Bronchial epithelial cell (primary cell): ENCODE results near the gene TBX20. TPM values are rescaled to one million over a fixed set of nuclear protein-coding genes. Genes with fewer than 3 reads are reported as not detected.
"Not testable (repeated sequence)": the region's sequence is repeated elsewhere in the genome, so short reads cannot be mapped to it uniquely, and the experiment has no call there.

ENCODE experiments used
- DNase-seq: peaks from one replicate; pipeline ENCODE4 v3.0.0-alpha.2; 2010; ENCODE audit warnings: low read depth
- FAIRE-seq: peaks from 2 replicates; lab custom pipeline; 2011; peaks lifted over from hg19 to GRCh38; lab: Jason Lieb, UNC
- H3K27me3 ChIP-seq: 2 replicates; pipeline ENCODE4 v1.5.1; 2011; ENCODE audit warnings: low read length; ENCODE audit not compliant: control insufficient read depth, insufficient read depth
- H3K36me3 ChIP-seq: 2 replicates; pipeline ENCODE4 v1.5.1; 2011; ENCODE audit warnings: low read length; ENCODE audit not compliant: control insufficient read depth, insufficient read depth
- H3K4me3 ChIP-seq: 2 replicates; pipeline ENCODE4 v1.5.1; 2011; ENCODE audit warnings: mild to moderate bottlenecking, low read depth, low read length, control low read depth
- total RNA-seq: library from RNA; depleted of rRNA; stranded (reverse); fragments of >200 nt; gene quantifications from 2 replicates; pipeline ENCODE4 v1.2.1, GENCODE V29; 2014

The TBX20 gene
- total RNA-seq, 1 donor from 2014 or later, result under 0.01 TPM

DNA sequence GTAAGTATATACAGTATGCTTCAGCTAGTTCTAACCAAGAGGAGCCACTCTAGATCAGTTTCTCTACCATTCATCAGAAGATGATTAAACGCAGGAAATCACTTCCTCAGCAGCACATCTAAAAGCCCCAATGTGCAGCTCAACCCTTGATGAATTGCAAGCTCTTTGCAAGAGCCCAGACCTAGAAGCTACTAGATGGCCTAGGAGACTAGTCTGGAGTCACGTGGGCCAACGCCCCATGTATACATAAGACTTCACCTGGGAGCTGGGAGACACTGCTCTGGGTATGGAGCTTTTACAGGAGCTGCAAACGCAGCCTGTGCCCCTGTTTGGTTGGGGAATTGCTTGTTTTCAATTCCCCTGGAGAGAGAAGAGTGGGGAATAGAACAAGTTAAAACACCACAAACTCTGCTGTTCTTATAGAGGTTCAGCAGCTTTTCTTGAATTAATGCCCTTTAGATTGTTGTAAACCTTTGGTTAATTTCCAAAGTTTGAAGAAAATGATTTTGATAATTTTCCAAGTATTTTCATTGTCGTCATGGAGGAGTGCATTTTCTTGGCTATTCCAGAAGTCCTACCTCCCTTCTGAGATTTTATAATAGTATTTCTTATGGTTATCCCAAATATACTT, 69.9 kb downstream of the TBX20 start:
- not testable (repeated sequence) for H3K4me3 ChIP-seq, FAIRE-seq

DNA sequence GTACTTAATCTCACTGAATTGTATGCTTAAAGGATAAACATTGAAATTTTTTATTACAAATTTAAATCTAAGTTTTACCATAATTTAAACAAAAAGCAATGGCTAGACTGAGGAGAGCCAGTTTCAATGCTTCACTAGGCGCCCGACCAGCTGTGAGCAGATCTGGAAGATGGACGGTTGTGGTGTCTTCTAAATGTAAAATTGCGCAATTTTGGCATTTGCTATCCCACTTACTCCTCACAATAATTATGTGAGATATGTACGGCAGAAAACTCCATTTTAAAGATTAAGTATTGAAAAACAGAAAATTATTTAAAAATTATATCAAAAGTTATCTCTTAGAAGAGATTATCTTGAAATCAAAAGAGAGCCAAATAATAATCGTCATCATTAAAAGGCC, 73.2 kb downstream of the TBX20 start:
- FAIRE-seq, H3K27me3 ChIP-seq, DNase-seq, H3K36me3 ChIP-seq, H3K4me3 ChIP-seq: not testable (repeated sequence)

More for the DNA sequence above, 69.9 kb downstream of the TBX20 start:
- DNase-seq, H3K36me3 ChIP-seq, H3K27me3 ChIP-seq: not testable (repeated sequence)

DNA sequence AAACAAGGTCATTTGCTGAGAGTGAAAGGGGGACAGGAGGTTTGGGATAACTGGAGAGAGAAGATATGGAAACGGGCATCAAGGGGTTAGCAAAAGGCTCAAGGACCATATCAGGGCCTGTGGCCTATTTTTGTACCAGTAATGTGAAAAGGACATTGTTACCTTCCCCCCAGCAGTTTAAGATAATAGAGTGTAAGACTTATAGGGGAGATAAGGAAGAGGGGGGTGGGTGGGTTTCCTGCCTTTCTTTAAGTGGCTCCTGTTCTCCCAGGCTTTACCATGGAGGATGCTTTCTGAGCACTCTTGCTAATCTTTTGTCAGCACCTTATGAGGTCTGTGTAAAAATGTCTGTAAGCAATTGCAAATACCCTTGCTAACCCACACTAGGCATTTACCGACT, 80.7 kb downstream of the TBX20 start:
- FAIRE-seq, DNase-seq, H3K4me3 ChIP-seq, H3K36me3 ChIP-seq, H3K27me3 ChIP-seq: not testable (repeated sequence)

DNA sequence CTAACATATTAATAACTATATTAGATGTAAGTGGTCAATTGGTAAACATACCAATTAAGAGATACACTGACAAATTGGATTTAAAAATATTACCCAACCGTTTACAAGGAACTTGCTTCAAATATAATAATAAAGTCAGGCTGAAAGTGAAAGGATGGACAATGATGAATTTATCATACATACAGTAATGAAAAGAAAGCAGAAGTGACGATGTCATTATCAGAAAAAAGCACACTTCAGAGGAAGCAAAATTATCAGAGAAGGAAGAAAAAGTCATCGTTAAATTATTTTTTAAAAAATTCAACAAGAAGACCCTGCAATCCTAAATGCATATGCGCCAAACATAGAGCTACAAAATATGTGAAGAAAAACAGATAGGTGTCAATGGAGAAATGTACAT, 81.8 kb downstream of the TBX20 start:
- DNase-seq, H3K27me3 ChIP-seq, FAIRE-seq, H3K4me3 ChIP-seq, H3K36me3 ChIP-seq: not testable (repeated sequence)

DNA sequence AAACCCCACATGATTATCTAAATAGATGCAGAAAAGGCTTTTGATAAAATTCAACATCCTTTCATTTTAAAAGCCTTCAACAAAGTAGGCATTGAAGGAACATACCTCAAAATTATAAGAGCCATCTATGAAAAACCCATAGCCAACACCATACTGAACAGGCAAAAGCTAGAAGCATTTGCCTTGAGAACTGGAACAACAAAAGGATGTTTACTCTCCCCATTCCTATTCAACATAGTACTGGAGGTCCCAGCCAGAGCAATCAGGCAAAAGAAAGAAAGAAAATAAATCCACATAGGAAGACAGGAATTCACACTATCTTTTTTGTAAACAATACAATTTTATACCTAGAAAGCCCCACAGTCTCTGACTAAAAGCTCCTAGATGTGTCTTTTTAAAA, 86.2 kb downstream of the TBX20 start:
- not testable (repeated sequence) for H3K4me3 ChIP-seq, H3K36me3 ChIP-seq, DNase-seq, H3K27me3 ChIP-seq, FAIRE-seq

DNA sequence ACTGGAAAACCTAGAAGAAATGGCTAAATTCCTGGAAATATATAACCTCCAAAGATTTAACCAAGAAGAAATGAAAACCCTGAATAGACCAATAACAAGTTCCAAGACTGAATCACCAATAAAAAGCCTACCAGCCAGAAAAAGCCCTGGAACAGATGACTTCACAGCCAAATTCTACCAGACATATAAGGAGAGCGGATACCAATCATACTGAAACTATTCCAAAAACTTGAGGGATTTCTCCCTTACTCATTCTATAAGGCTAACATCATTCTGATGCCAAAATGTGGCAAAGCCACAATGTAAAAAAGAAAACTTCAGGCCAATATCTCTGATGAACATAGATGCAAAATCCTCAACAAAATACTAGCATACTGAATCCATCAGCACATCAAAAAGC, 86.7 kb downstream of the TBX20 start:
- H3K36me3 ChIP-seq, H3K4me3 ChIP-seq, H3K27me3 ChIP-seq, DNase-seq, FAIRE-seq: not testable (repeated sequence)

DNA sequence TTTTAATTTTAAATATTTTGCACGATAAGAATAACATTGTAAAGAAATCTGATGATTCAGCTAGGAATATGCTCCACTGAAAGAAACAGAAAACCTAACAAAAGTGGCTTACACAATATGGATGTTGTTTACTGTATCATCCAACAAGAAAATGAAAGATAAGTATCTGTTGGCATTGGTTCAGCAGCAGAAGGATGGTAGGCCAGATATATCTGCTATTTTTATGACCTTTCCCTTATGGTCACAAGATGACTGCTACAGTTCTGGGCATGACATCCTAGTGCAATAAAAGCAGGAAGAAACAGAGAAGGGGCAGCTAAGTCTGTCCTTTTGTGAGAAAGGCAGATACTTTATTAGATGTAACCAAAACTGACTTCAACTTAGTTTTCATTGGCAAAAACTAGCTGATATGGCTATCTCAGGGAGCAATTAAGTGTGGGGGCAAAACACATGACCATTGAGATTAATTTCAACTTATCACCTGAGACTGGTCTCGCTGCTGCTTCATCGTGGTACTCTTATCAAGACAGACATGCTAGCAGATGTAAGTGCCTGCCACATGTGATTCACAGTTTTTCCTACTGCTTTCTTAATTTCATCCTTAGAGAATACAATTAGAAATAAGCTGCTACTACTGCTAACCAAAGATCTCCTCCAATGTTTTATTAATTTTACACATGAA, 92.7 kb downstream of the TBX20 start:
- not testable (repeated sequence) for H3K36me3 ChIP-seq, H3K27me3 ChIP-seq, FAIRE-seq, DNase-seq, H3K4me3 ChIP-seq

Other genes with a start within 250 kb of the TBX20 start
- gene DPY19L1, start 216.6 kb downstream of the TBX20 start, total RNA-seq, result 8.7 and 13.4 TPM in 2 replicates